ENCODE measurements around the gene CHST1. TPM values are rescaled to one million over a fixed set of nuclear protein-coding genes. Genes with fewer than 3 reads are reported as not detected.

CHST1 gene
- total RNA-seq, result 0.88 and 2.3 TPM in 2 replicates

GRCh38 chr11:45665206-45665932, at the start of gene CHST1:
Gene CHST1, minus strand, starts transcription at chr11:45665622. Its CDS starts 14,699 bp downstream, at chr11:45650923.
- DNase-seq (ENCODE audit: low read depth), result no peak

GRCh38 chr11:45713573-45713972, 48.2 kb upstream of the CHST1 start:
- no peak for DNase-seq (ENCODE audit: low read depth)
- TF ChIP-seq CTCF (IDR thresholded peaks at IDR 0.05; ENCODE audit: insufficient read depth, low read length, poor library complexity, severe bottlenecking), result no peak
- Histone ChIP-seq H3K36me3 (ENCODE audit: control insufficient read depth, insufficient read depth, low read length) (no peaks in the 10 kb centered on the region), H3K4me3 (ENCODE audit: low read depth, low read length) (no peak overlapping the region), H3K27me3 (ENCODE audit: control insufficient read depth, insufficient read depth, low read length) (peaks cover 2% of the 10 kb centered on the region)

More at GRCh38 chr11:45665206-45665932, at the start of gene CHST1:
- TF ChIP-seq CTCF (IDR thresholded peaks at IDR 0.05; ENCODE audit: insufficient read depth, low read length, poor library complexity, severe bottlenecking), result no peak
- no peaks in the 10 kb centered on the region for H3K36me3 ChIP-seq (ENCODE audit: control insufficient read depth, insufficient read depth, low read length)
- H3K4me3 ChIP-seq (ENCODE audit: low read depth, low read length), result peak within 1 kb of the TSS; percentile 55
- H3K27me3 ChIP-seq (ENCODE audit: control insufficient read depth, insufficient read depth, low read length), result peaks cover 65% of the 10 kb centered on the region

- no peaks in the 10 kb centered on the region for H3K27me3 ChIP-seq (ENCODE audit: control insufficient read depth, insufficient read depth, low read length)
- H3K36me3 ChIP-seq (ENCODE audit: control insufficient read depth, insufficient read depth, low read length), result no peaks in the 10 kb centered on the region
- H3K4me3 ChIP-seq (ENCODE audit: low read depth, low read length), result no peak overlapping the region
- DNase-seq (ENCODE audit: low read depth), result no peak
- TF ChIP-seq CTCF (IDR thresholded peaks at IDR 0.05; ENCODE audit: insufficient read depth, low read length, poor library complexity, severe bottlenecking), result no peak
Observed at GRCh38 chr11:45710561-45710960, 45.1 kb upstream of the CHST1 start.

- no peak for TF ChIP-seq CTCF (IDR thresholded peaks at IDR 0.05; ENCODE audit: insufficient read depth, low read length, poor library complexity, severe bottlenecking)
- Histone ChIP-seq H3K36me3 (ENCODE audit: control insufficient read depth, insufficient read depth, low read length) (no peaks in the 10 kb centered on the region), H3K27me3 (ENCODE audit: control insufficient read depth, insufficient read depth, low read length) (no peaks in the 10 kb centered on the region), H3K4me3 (ENCODE audit: low read depth, low read length) (no peak overlapping the region)
- DNase-seq (ENCODE audit: low read depth), result no peak
Observed at GRCh38 chr11:45708887-45709663, 43.7 kb upstream of the CHST1 start.

- no peak for TF ChIP-seq CTCF (IDR thresholded peaks at IDR 0.05; ENCODE audit: insufficient read depth, low read length, poor library complexity, severe bottlenecking)
- Histone ChIP-seq H3K4me3 (ENCODE audit: low read depth, low read length) (no peak overlapping the region), H3K27me3 (ENCODE audit: control insufficient read depth, insufficient read depth, low read length) (no peaks in the 10 kb centered on the region), H3K36me3 (ENCODE audit: control insufficient read depth, insufficient read depth, low read length) (no peaks in the 10 kb centered on the region)
- DNase-seq (ENCODE audit: low read depth), result no peak
Observed at GRCh38 chr11:45704635-45705034, 39.2 kb upstream of the CHST1 start.
